WTC11 (cell line): Measurements from ENCODE around the gene TPRKB. TPM values are rescaled to one million over a fixed set of nuclear protein-coding genes. Genes with fewer than 3 reads are reported as not detected.
"Not testable (repeated sequence)": the region's sequence is repeated elsewhere in the genome, so short reads cannot be mapped to it uniquely, and the experiment has no call there.

Experiments used
- ATAC-seq: fragments of 200-7000 bp; cut with Tn5 transposase; 2 replicates; pipeline ENCODE4 v1.10.0; 2021; ENCODE audit warnings: mild to moderate bottlenecking, moderate library complexity
- CTCF ChIA-PET: fragments of 300-600 bp; sonication (Branson Sonifier 250); formaldehyde crosslinking; loops from one replicate; lab custom pipeline; 2021; ENCODE audit warnings: antibody characterized with exemption; lab: Charles Lee
- POLR2A ChIA-PET: fragments of 350-600 bp; sonication (Branson Sonifier 250); formaldehyde crosslinking; loops from one replicate; lab custom pipeline; 2021; ENCODE audit warnings: antibody characterized with exemption; lab: Charles Lee
- DNase-seq: peaks from one replicate; pipeline ENCODE4 v3.0.0; 2021; ENCODE audit warnings: low spot score
- H3K27ac Mint-ChIP-seq: 2 replicates; pipeline ENCODE4 v1.8.0; 2021; ENCODE audit warnings: mixed read lengths
- H3K27me3 Mint-ChIP-seq: 2 replicates; pipeline ENCODE4 v1.8.0; 2021; ENCODE audit warnings: low read depth, mild to moderate bottlenecking, moderate library complexity, mixed read lengths
- H3K36me3 Mint-ChIP-seq: 2 replicates; pipeline ENCODE4 v1.8.0; 2021; ENCODE audit warnings: mixed read lengths
- H3K4me1 Mint-ChIP-seq: 2 replicates; pipeline ENCODE4 v1.8.0; 2022; ENCODE audit warnings: mixed read lengths
- H3K4me3 Mint-ChIP-seq: 2 replicates; pipeline ENCODE4 v1.8.0; 2021; ENCODE audit warnings: mild to moderate bottlenecking, moderate library complexity, mixed read lengths
- H3K9me3 Mint-ChIP-seq: 2 replicates; pipeline ENCODE4 v1.8.0; 2021; ENCODE audit warnings: mixed read lengths
- AR ChIP-seq: fragments of 250-450 bp; sonication (Bioruptor Pico); IDR thresholded peaks from 2 replicates; pipeline ENCODE4 v1.9.0; 2021; ENCODE audit warnings: mild to moderate bottlenecking
- CBFB ChIP-seq: sonication (generic); formaldehyde crosslinking; IDR thresholded peaks from 2 replicates; pipeline ENCODE4 v1.8.1; 2022; ENCODE audit warnings: mild to moderate bottlenecking, low read depth, missing genetic modification reagents
- FOXJ3 ChIP-seq: sonication (generic); formaldehyde crosslinking; IDR thresholded peaks from 2 replicates; pipeline ENCODE4 v1.9.0; 2021; ENCODE audit warnings: missing genetic modification reagents, mild to moderate bottlenecking, borderline replicate concordance
- FOXK1 ChIP-seq: sonication (generic); formaldehyde crosslinking; IDR thresholded peaks from 2 replicates; pipeline ENCODE4 v1.8.0; 2022; ENCODE audit warnings: mild to moderate bottlenecking, moderate library complexity, missing genetic modification reagents
- GRHL2 ChIP-seq: fragments of 250-450 bp; sonication (Bioruptor Pico); IDR thresholded peaks from 2 replicates; pipeline ENCODE4 v1.8.0; 2022; ENCODE audit warnings: mild to moderate bottlenecking, moderate library complexity; ENCODE audit not compliant: insufficient replicate concordance, severe bottlenecking
- JUN ChIP-seq: sonication (generic); formaldehyde crosslinking; IDR thresholded peaks from 2 replicates; pipeline ENCODE4 v1.8.0; 2023; ENCODE audit warnings: mild to moderate bottlenecking, missing genetic modification reagents
- NR3C1 ChIP-seq: sonication (generic); formaldehyde crosslinking; conservative IDR thresholded peaks from 2 replicates; pipeline ENCODE4 v1.8.1; 2023; ENCODE audit warnings: low read depth, mild to moderate bottlenecking, missing genetic modification reagents
- OVOL2 ChIP-seq: fragments of 250-450 bp; sonication (Bioruptor Pico); IDR thresholded peaks from 2 replicates; pipeline ENCODE4 v1.9.0; 2021; ENCODE audit warnings: mild to moderate bottlenecking, borderline replicate concordance
- PREB ChIP-seq: sonication (generic); formaldehyde crosslinking; IDR thresholded peaks from 2 replicates; pipeline ENCODE4 v1.8.1; 2022; ENCODE audit warnings: mild to moderate bottlenecking, missing genetic modification reagents, moderate library complexity, borderline replicate concordance
- SMAD4 ChIP-seq: sonication (generic); formaldehyde crosslinking; IDR thresholded peaks from 2 replicates; pipeline ENCODE4 v1.8.0; 2022; ENCODE audit warnings: mild to moderate bottlenecking, missing genetic modification reagents
- ZNF121 ChIP-seq: sonication (generic); formaldehyde crosslinking; IDR thresholded peaks from 2 replicates; pipeline ENCODE4 v1.8.0; 2023; ENCODE audit warnings: missing genetic modification reagents
- ZNF219 ChIP-seq: sonication (generic); formaldehyde crosslinking; IDR thresholded peaks from 2 replicates; pipeline ENCODE4 v1.8.0; 2023; ENCODE audit warnings: missing genetic modification reagents, mild to moderate bottlenecking, borderline replicate concordance
- ZNF263 ChIP-seq: sonication (generic); formaldehyde crosslinking; IDR thresholded peaks from 2 replicates; pipeline ENCODE4 v1.8.1; 2022; ENCODE audit warnings: low read depth, mild to moderate bottlenecking, moderate library complexity, missing genetic modification reagents
- ZNF532 ChIP-seq: fragments of 250-450 bp; sonication (Bioruptor Pico); IDR thresholded peaks from 2 replicates; pipeline ENCODE4 v1.9.0; 2021; ENCODE audit warnings: mild to moderate bottlenecking, borderline replicate concordance
- total RNA-seq: library from RNA; stranded (reverse); gene quantifications from 3 replicates; pipeline ENCODE4 v1.2.3, GENCODE V29; 2021
- TF ChIP-seq, protein P1 (sequence below): sonication (generic); formaldehyde crosslinking; IDR thresholded peaks from 2 replicates; pipeline ENCODE4 v1.8.0; 2022; ENCODE audit warnings: mild to moderate bottlenecking, missing genetic modification reagents
- TF ChIP-seq, protein P2 (sequence below): sonication (generic); formaldehyde crosslinking; IDR thresholded peaks from 2 replicates; pipeline ENCODE4 v1.8.0; 2022; ENCODE audit warnings: mild to moderate bottlenecking, missing genetic modification reagents
- TF ChIP-seq, protein P3 (sequence below): sonication (generic); formaldehyde crosslinking; IDR thresholded peaks from 2 replicates; pipeline ENCODE4 v1.8.1; 2023; ENCODE audit warnings: mild to moderate bottlenecking, missing genetic modification reagents, moderate library complexity

TPRKB gene
- total RNA-seq, 1 experiment from 2014 or later: 30.6 TPM

DNA sequence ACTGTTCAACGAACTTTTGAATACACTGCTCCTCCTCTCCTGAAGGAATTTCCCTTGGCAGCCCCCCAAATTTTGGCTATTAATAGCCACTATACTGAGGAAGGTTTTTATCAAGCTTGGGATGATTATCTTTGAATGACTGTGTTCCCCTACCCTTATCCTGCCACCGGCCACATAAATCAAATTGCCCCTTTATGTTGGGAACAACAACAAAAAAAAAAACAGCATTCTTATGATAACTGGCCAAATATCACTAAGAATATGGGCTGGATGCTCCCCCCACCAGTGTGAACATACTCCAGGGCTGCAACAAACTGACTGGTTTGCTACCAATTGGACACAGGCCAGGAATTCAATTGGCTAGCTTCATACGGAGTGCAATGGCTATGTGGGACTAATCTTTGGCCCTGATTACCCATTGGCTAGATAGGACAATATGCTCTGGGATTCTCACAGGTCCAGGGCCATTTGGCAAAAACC lies 22.2 kb upstream of the TPRKB start:
- H3K27me3 Mint-ChIP-seq: no peaks in the 10 kb centered on the region
- DNase-seq (no peak), ATAC-seq (no peak)
- TF ChIP-seq FOXK1 (CRISPR knock-in tag) (no peak), NR3C1 (CRISPR knock-in tag) (no peak), ZNF219 (CRISPR knock-in tag) (no peak)
- POLR2A ChIA-PET: no interaction called here
- CTCF ChIA-PET: no interaction called here
- H3K27ac Mint-ChIP-seq: no peak overlapping the region
- peaks cover 48% of the 10 kb centered on the region for H3K36me3 Mint-ChIP-seq
- H3K9me3 Mint-ChIP-seq: peaks cover 17% of the 10 kb centered on the region
- H3K4me3 Mint-ChIP-seq: no peak overlapping the region
- no peaks in the 10 kb centered on the region for H3K4me1 Mint-ChIP-seq

- ATAC-seq, H3K4me3 Mint-ChIP-seq, DNase-seq, CTCF ChIA-PET, H3K27ac Mint-ChIP-seq, H3K27me3 Mint-ChIP-seq, H3K4me1 Mint-ChIP-seq: not testable (repeated sequence)
- peaks cover 40% of the 10 kb centered on the region for H3K36me3 Mint-ChIP-seq
- POLR2A ChIA-PET: interaction anchor here (0.7 kb wide), 1 partner anchor 122 kb away, joined by 3 read pairs; no protein-coding TSS in a partner anchor
- peaks cover 21% of the 10 kb centered on the region for H3K9me3 Mint-ChIP-seq
These were observed 17.2 kb upstream of the TPRKB start for GRCh38 chr2:73754332-73754731.

- DNase-seq: no peak
- ATAC-seq: no peak
- peaks cover 9% of the 10 kb centered on the region for H3K9me3 Mint-ChIP-seq
- H3K4me1 Mint-ChIP-seq: peaks cover 5% of the 10 kb centered on the region; the same call in 1 of the 2 replicates
- peaks cover 12% of the 10 kb centered on the region for H3K36me3 Mint-ChIP-seq
- peaks cover 4% of the 10 kb centered on the region; the same call in 1 of the 2 replicates for H3K27me3 Mint-ChIP-seq
- H3K27ac Mint-ChIP-seq: no peak overlapping the region
- CTCF ChIA-PET: no interaction called here
- TF ChIP-seq FOXJ3 (no peak), AR (CRISPR knock-in tag) (no peak), GRHL2 (CRISPR knock-in tag) (no peak), SMAD4 (no peak)
- TF ChIP-seq, protein P1, sequence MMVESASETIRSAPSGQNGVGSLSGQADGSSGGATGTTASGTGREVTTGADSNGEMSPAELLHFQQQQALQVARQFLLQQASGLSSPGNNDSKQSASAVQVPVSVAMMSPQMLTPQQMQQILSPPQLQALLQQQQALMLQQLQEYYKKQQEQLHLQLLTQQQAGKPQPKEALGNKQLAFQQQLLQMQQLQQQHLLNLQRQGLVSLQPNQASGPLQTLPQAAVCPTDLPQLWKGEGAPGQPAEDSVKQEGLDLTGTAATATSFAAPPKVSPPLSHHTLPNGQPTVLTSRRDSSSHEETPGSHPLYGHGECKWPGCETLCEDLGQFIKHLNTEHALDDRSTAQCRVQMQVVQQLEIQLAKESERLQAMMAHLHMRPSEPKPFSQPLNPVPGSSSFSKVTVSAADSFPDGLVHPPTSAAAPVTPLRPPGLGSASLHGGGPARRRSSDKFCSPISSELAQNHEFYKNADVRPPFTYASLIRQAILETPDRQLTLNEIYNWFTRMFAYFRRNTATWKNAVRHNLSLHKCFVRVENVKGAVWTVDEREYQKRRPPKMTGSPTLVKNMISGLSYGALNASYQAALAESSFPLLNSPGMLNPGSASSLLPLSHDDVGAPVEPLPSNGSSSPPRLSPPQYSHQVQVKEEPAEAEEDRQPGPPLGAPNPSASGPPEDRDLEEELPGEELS (CRISPR knock-in tag): no peak
- TF ChIP-seq, all 79 proteins: peak for 0
- no peak overlapping the region for H3K4me3 Mint-ChIP-seq
- POLR2A ChIA-PET: no interaction called here
These were observed 12.2 kb upstream of the TPRKB start for GRCh38 chr2:73749314-73749713.

- peaks cover 5% of the 10 kb centered on the region; the same call in 1 of the 2 replicates for H3K4me1 Mint-ChIP-seq
- no peak overlapping the region for H3K27ac Mint-ChIP-seq
- peaks cover 21% of the 10 kb centered on the region for H3K27me3 Mint-ChIP-seq
- DNase-seq (no peak), ATAC-seq (no peak)
- peaks cover 11% of the 10 kb centered on the region for H3K36me3 Mint-ChIP-seq
- peaks cover 10% of the 10 kb centered on the region; the same call in 1 of the 2 replicates for H3K9me3 Mint-ChIP-seq
- H3K4me3 Mint-ChIP-seq: no peak overlapping the region
- POLR2A ChIA-PET: no interaction called here
- CTCF ChIA-PET: interaction anchor here (2.4 kb wide), 1 partner anchor 10 kb away, joined by 11 read pairs; the partner anchor contains the start of gene TPRKB
- TF ChIP-seq OVOL2 (CRISPR knock-in tag) (no peak), CBFB (CRISPR knock-in tag) (no peak), JUN (CRISPR knock-in tag) (no peak), ZNF532 (CRISPR knock-in tag) (no peak), ZNF121 (CRISPR knock-in tag) (no peak), PREB (no peak), ZNF263 (CRISPR knock-in tag) (no peak)
- TF ChIP-seq, protein P2, sequence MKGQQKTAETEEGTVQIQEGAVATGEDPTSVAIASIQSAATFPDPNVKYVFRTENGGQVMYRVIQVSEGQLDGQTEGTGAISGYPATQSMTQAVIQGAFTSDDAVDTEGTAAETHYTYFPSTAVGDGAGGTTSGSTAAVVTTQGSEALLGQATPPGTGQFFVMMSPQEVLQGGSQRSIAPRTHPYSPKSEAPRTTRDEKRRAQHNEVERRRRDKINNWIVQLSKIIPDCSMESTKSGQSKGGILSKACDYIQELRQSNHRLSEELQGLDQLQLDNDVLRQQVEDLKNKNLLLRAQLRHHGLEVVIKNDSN (CRISPR knock-in tag): no peak
- TF ChIP-seq, protein P3, sequence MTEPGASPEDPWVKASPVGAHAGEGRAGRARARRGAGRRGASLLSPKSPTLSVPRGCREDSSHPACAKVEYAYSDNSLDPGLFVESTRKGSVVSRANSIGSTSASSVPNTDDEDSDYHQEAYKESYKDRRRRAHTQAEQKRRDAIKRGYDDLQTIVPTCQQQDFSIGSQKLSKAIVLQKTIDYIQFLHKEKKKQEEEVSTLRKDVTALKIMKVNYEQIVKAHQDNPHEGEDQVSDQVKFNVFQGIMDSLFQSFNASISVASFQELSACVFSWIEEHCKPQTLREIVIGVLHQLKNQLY (CRISPR knock-in tag): no peak
These were observed 9.7 kb upstream of the TPRKB start for GRCh38 chr2:73746877-73747208.
